ENCODE results near the gene MAPKAP1.

The MAPKAP1 gene

DNA sequence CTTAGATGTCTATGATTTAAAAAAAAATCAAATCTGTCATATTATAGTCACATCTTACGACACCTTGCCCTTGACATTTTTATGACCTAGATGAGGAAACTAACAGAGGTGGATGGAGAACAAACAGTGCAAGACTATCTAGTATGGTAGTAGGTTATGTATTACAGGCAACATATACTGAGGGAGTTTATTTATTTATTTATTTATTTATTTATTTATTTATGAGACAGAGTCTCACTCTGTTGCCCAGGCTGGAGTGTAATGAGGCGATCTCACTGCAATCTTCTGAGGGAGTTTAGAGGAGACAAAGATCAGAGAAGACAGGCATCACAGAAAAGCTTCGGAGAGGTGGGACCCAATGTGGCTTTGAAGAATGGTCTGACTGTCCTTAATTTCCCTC is 35.6 kb upstream of the MAPKAP1 start:
- no peak for TF ChIP-seq CTCF (IDR thresholded peaks at IDR 0.05; ENCODE audit: insufficient read depth, low read length, missing control alignments)
- DNase-seq (ENCODE audit: low read depth, low spot score): no peak
- ChIA-PET POLR2A (no interaction called here), CTCF (interaction anchor here (1.2 kb wide), 1 partner anchor 335 kb away, joined by 3 read pairs; no protein-coding TSS in a partner anchor)
- no peak overlapping the region for H3K4me3 ChIP-seq (ENCODE audit: low read depth, low read length)

DNA sequence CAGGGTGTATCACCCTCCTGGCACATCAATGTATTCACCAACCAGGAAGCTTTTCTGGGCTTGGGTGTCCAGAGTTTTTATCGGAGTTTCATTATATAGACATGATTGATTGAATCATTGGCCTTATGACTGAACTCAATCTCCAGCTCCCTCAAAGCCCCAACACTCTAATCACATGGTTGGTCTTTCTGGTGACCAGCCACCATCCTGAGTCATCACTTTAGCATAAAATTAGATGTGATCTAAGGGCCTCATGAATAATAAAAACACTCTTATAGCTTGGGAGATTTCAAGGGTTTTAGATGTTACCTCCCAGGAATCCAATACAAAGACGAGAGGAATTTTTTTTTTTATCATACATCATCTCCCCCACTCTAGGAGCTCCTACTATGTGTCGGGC is 32.4 kb upstream of the MAPKAP1 start:
- ChIA-PET CTCF (no interaction called here), POLR2A (no interaction called here)
- no peak overlapping the region for H3K4me3 ChIP-seq (ENCODE audit: low read depth, low read length)
- TF ChIP-seq CTCF (IDR thresholded peaks at IDR 0.05; ENCODE audit: insufficient read depth, low read length, missing control alignments): no peak
- DNase-seq (ENCODE audit: low read depth, low spot score): no peak

DNA sequence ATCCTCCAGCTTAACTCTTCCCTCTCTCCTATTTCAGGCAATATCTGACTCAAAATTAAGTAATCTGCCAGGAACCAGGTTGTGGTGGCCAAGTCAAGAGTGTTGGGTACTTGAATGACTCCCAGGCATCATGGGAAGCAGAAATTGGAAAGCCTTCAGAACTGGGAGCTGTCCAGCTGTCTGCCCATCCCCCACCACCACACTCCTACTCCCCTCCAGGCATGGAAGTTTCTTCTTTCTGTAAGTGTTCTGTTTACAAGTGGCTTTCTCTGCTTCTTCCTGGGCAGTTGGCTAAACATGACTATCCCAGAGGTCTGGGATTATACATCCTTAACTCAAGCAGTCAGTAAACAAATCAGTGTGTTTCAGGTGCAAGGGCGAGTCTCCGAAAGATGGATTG is 25.6 kb upstream of the MAPKAP1 start:
- DNase-seq (ENCODE audit: low read depth, low spot score): no peak
- H3K4me3 ChIP-seq (ENCODE audit: low read depth, low read length): no peak overlapping the region
- ChIA-PET CTCF (no interaction called here), POLR2A (no interaction called here)
- no peak for TF ChIP-seq CTCF (IDR thresholded peaks at IDR 0.05; ENCODE audit: insufficient read depth, low read length, missing control alignments)

GRCh38 chr9:125730168-125730567 is 23.2 kb upstream of the MAPKAP1 start:
- POLR2A ChIA-PET: no interaction called here
- no peak for DNase-seq (ENCODE audit: low read depth, low spot score)
- CTCF ChIA-PET: no interaction called here
- no peak overlapping the region for H3K4me3 ChIP-seq (ENCODE audit: low read depth, low read length)
- TF ChIP-seq CTCF (IDR thresholded peaks at IDR 0.05; ENCODE audit: insufficient read depth, low read length, missing control alignments): no peak

GRCh38 chr9:125726456-125727132 is 19.6 kb upstream of the MAPKAP1 start:
- ChIA-PET POLR2A (no interaction called here), CTCF (interaction anchor here (0.8 to 1.5 kb wide), 3 partner anchors 14 to 471 kb away, joined by 3 read pairs; no protein-coding TSS in a partner anchor)
- no peak for DNase-seq (ENCODE audit: low read depth, low spot score)
- TF ChIP-seq CTCF (IDR thresholded peaks at IDR 0.05; ENCODE audit: insufficient read depth, low read length, missing control alignments): no peak
- no peak overlapping the region for H3K4me3 ChIP-seq (ENCODE audit: low read depth, low read length)

DNA sequence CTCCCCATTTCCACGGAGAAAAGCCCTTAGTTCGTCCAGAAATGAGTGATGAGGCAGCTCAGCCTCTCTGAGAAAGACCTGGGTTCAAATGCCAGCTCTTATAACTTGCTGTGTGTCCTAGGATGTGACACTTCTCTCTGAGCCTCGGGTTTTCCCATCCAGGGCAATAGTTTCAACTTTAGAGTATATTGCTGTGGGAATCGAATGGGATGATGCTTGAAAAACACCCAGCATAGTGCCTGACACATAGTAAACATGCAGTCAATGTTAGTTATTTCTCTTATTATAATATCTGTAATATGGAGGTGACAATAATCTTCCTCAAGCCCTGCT is 430 bp upstream of the MAPKAP1 start:
- no peak for DNase-seq (ENCODE audit: low read depth, low spot score)
- CTCF ChIA-PET: interaction anchor here (1.0 to 1.7 kb wide), 2 partner anchors 9 to 149 kb away, joined by 5 to 6 read pairs; no protein-coding TSS in a partner anchor
- H3K4me3 ChIP-seq (ENCODE audit: low read depth, low read length): peak overlapping the region; percentile 7
- POLR2A ChIA-PET: interaction anchor here (0.7 to 1.4 kb wide), 8 partner anchors 9 to 498 kb away, joined by 3 to 7 read pairs (median 4); no protein-coding TSS in a partner anchor
- no peak for TF ChIP-seq CTCF (IDR thresholded peaks at IDR 0.05; ENCODE audit: insufficient read depth, low read length, missing control alignments)

Data from AG04449 (cell line).